PC-9 (cell line): ENCODE data around the gene LSP1. TPM values are rescaled to one million over a fixed set of nuclear protein-coding genes. Genes with fewer than 3 reads are reported as not detected.
A peak's percentile ranks its signal among the peaks of the same experiment; 100 is the strongest.
"Not testable (repeated sequence)": the region's sequence is repeated elsewhere in the genome, so short reads cannot be mapped to it uniquely, and the experiment has no call there.

Experiments used
- Bru-seq: library from RNA; stranded (reverse); fragments of 400-500 nt; gene quantifications from one replicate; lab custom pipeline; 2021; lab: Mats Ljungman, UMichigan
- BruChase-seq, 2 experiments: library from RNA; stranded (reverse); fragments of 400-500 nt; gene quantifications; one replicate each; lab custom pipeline; 2021; lab: Mats Ljungman, UMichigan
- BruUV-seq: library from RNA; stranded (reverse); fragments of 400-500 nt; replicated peaks from 2 replicates; lab custom pipeline; 2021; lab: Mats Ljungman, UMichigan
- CTCF ChIA-PET: fragments of 300-600 bp; sonication (Branson Sonifier 250); formaldehyde crosslinking; loops from one replicate; lab custom pipeline; 2022; ENCODE audit warnings: antibody characterized with exemption; lab: Charles Lee
- POLR2A ChIA-PET: fragments of 300-600 bp; sonication (Branson Sonifier 250); formaldehyde crosslinking; loops from one replicate; lab custom pipeline; 2022; ENCODE audit warnings: antibody characterized with exemption; ENCODE audit not compliant: unreplicated experiment; lab: Charles Lee
- DNase-seq, 2 experiments: peaks; one replicate each; pipeline versions ENCODE4 v3.0.0 to v3.0.0-alpha.2; 2015 to 2022; ENCODE audit warnings: mixed read lengths in 1 of 2
- H2AFZ ChIP-seq: fragments of 200-600 bp; sonication (generic); 2 replicates; pipeline ENCODE4 v1.8.1; 2017; ENCODE audit warnings: antibody characterized with exemption
- H3F3A ChIP-seq: fragments of 200-600 bp; sonication (generic); 2 replicates; pipeline ENCODE4 v1.8.1; 2017; ENCODE audit warnings: antibody characterized with exemption, mild to moderate bottlenecking, low read depth; ENCODE audit not compliant: insufficient read depth
- H3K27ac ChIP-seq: fragments of 200-600 bp; sonication (generic); 2 replicates; pipeline ENCODE4 v1.6.1; 2016; ENCODE audit warnings: mixed run types
- H3K27me3 ChIP-seq: fragments of 200-600 bp; sonication (generic); 2 replicates; pipeline ENCODE4 v1.6.1; 2016; ENCODE audit warnings: low read depth, mixed run types; ENCODE audit not compliant: insufficient read depth
- H3K36me3 ChIP-seq: fragments of 200-600 bp; sonication (generic); 2 replicates; pipeline ENCODE4 v1.6.1; 2016; ENCODE audit warnings: low read depth, mixed run types
- H3K4me1 ChIP-seq: fragments of 200-600 bp; sonication (generic); replicated peaks from 2 replicates; pipeline ENCODE4 v1.6.1; 2016; ENCODE audit warnings: mixed run types; ENCODE audit not compliant: insufficient read depth
- H3K4me2 ChIP-seq: fragments of 200-600 bp; sonication (generic); 2 replicates; pipeline ENCODE4 v1.6.1; 2017; ENCODE audit warnings: mixed run types
- H3K4me3 ChIP-seq: fragments of 200-600 bp; sonication (generic); 2 replicates; pipeline ENCODE4 v1.6.1; 2016; ENCODE audit warnings: mixed run types
- H3K79me2 ChIP-seq: fragments of 200-600 bp; sonication (generic); 2 replicates; pipeline ENCODE4 v1.6.1; 2017; ENCODE audit warnings: low read depth, mixed run types
- H3K9me2 ChIP-seq: fragments of 200-600 bp; sonication (generic); 2 replicates; pipeline ENCODE4 v1.8.1; 2017; ENCODE audit warnings: mild to moderate bottlenecking; ENCODE audit not compliant: insufficient read depth
- H3K9me3 ChIP-seq: fragments of 200-600 bp; sonication (generic); 2 replicates; pipeline ENCODE4 v1.8.1; 2016; ENCODE audit warnings: low read depth; ENCODE audit not compliant: insufficient read depth
- H4K20me1 ChIP-seq: fragments of 200-600 bp; sonication (generic); 2 replicates; pipeline ENCODE4 v1.8.1; 2017; ENCODE audit not compliant: insufficient read depth
- EZH2 ChIP-seq: fragments of 200-600 bp; sonication (generic); IDR thresholded peaks from 2 replicates; pipeline ENCODE4 v1.8.0; 2017; ENCODE audit warnings: antibody characterized with exemption, low read depth
- intact Hi-C: fragments of 100-400 bp; cut with micrococcal nuclease; formaldehyde crosslinking; loops from one replicate; pipeline ENCODE4 v1.10.0; 2022; ENCODE audit not compliant: unreplicated experiment
- long read RNA-seq: library from polyadenylated mRNA; stranded (forward); transcript quantifications from one replicate; pipeline ENCODE4 v2.0.0, GENCODE V29; 2022
- total RNA-seq: library from RNA; stranded (reverse); gene quantifications from 2 replicates; pipeline ENCODE4 v1.2.3, GENCODE V29; 2021
- TF ChIP-seq, protein P1 (sequence below): fragments of 200-600 bp; sonication (generic); conservative IDR thresholded peaks from 2 replicates; pipeline ENCODE4 v1.6.1; 2017; ENCODE audit warnings: mixed run types, antibody characterized with exemption, mild to moderate bottlenecking, moderate library complexity

The LSP1 gene, protein sequence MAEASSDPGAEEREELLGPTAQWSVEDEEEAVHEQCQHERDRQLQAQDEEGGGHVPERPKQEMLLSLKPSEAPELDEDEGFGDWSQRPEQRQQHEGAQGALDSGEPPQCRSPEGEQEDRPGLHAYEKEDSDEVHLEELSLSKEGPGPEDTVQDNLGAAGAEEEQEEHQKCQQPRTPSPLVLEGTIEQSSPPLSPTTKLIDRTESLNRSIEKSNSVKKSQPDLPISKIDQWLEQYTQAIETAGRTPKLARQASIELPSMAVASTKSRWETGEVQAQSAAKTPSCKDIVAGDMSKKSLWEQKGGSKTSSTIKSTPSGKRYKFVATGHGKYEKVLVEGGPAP
- 2.5 and 2.6 TPM in 2 replicates for total RNA-seq
- Bru-seq, nascent RNA: percentile 7 among the genes with signal in this experiment
- BruChase-seq, experiment 1, labeled RNA remaining after a 2-hour chase: percentile 5 among the genes with signal in this experiment
- BruChase-seq, experiment 2, labeled RNA remaining after a 6-hour chase: percentile 6 among the genes with signal in this experiment
- long read RNA-seq: 0 reads

GRCh38 chr11:1852877-1853276, at the start of gene LSP1:
Gene LSP1 (plus strand): TSS chr11:1853084. CDS start chr11:1853145, 61 bp downstream.
- H3K27ac ChIP-seq: no peak within 1 kb of the TSS
- DNase-seq: no peak
- no peaks in the 10 kb centered on the region for H3K9me2 ChIP-seq
- no peaks in the 10 kb centered on the region for H3K4me1 ChIP-seq
- H3K4me3 ChIP-seq: no peak within 1 kb of the TSS
- no peak within 1 kb of the TSS for H3K4me2 ChIP-seq
- ChIA-PET POLR2A (no interaction called here), CTCF (no interaction called here)
- no peak within 1 kb of the TSS for H2AFZ ChIP-seq
- no TSS peak for BruUV-seq
- H3K36me3 ChIP-seq: no peaks in the 10 kb centered on the region
- no peaks in the 10 kb centered on the region for H3K79me2 ChIP-seq
- H3K9me3 ChIP-seq: no peaks in the 10 kb centered on the region
- H3K27me3 ChIP-seq: no peaks in the 10 kb centered on the region
- H4K20me1 ChIP-seq: no peaks in the 10 kb centered on the region
- intact Hi-C loops: no loop called here
- no peaks in the 10 kb centered on the region for H3F3A ChIP-seq
- TF ChIP-seq EZH2: no peak
- TF ChIP-seq, protein P1, sequence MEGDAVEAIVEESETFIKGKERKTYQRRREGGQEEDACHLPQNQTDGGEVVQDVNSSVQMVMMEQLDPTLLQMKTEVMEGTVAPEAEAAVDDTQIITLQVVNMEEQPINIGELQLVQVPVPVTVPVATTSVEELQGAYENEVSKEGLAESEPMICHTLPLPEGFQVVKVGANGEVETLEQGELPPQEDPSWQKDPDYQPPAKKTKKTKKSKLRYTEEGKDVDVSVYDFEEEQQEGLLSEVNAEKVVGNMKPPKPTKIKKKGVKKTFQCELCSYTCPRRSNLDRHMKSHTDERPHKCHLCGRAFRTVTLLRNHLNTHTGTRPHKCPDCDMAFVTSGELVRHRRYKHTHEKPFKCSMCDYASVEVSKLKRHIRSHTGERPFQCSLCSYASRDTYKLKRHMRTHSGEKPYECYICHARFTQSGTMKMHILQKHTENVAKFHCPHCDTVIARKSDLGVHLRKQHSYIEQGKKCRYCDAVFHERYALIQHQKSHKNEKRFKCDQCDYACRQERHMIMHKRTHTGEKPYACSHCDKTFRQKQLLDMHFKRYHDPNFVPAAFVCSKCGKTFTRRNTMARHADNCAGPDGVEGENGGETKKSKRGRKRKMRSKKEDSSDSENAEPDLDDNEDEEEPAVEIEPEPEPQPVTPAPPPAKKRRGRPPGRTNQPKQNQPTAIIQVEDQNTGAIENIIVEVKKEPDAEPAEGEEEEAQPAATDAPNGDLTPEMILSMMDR: no peak

DNA sequence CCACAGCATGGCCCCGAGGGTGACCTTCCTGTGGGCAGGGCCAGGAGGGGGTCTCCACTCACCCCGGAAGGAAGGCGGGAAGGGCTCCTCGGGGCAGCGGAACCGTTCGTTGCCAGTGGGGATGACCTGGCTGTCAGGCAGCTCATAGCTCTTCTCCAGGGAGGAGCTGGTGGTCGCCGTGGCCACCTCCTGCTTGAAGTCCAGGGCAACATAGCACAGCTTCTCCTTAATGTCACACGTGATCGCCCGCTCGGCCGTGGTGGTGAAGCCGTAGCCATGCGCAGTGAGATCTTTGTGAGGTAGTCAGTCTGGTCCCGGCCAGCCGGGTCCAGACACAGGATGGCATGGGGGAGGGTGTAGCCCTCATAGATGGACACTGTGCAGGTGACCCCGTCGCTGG, 49.6 kb upstream of the LSP1 start:
- TF ChIP-seq EZH2: no peak
- TF ChIP-seq, protein P1: no peak
- H4K20me1 ChIP-seq: no peaks in the 10 kb centered on the region
- POLR2A ChIA-PET: no interaction called here
- H3K79me2 ChIP-seq: no peaks in the 10 kb centered on the region
- no peaks in the 10 kb centered on the region for H3K27me3 ChIP-seq
- H3K27ac ChIP-seq: no peak overlapping the region
- DNase-seq: no peak
- H3K4me3 ChIP-seq: no peak overlapping the region
- no peaks in the 10 kb centered on the region for H3K4me1 ChIP-seq
- H3F3A ChIP-seq: no peaks in the 10 kb centered on the region
- H3K36me3 ChIP-seq: no peaks in the 10 kb centered on the region
- no peak overlapping the region for H2AFZ ChIP-seq
- no TSS peak for BruUV-seq
- no peaks in the 10 kb centered on the region for H3K9me3 ChIP-seq
- no peaks in the 10 kb centered on the region for H3K9me2 ChIP-seq
- CTCF ChIA-PET: no interaction called here
- no peak overlapping the region for H3K4me2 ChIP-seq
- intact Hi-C loops: no loop called here

DNA sequence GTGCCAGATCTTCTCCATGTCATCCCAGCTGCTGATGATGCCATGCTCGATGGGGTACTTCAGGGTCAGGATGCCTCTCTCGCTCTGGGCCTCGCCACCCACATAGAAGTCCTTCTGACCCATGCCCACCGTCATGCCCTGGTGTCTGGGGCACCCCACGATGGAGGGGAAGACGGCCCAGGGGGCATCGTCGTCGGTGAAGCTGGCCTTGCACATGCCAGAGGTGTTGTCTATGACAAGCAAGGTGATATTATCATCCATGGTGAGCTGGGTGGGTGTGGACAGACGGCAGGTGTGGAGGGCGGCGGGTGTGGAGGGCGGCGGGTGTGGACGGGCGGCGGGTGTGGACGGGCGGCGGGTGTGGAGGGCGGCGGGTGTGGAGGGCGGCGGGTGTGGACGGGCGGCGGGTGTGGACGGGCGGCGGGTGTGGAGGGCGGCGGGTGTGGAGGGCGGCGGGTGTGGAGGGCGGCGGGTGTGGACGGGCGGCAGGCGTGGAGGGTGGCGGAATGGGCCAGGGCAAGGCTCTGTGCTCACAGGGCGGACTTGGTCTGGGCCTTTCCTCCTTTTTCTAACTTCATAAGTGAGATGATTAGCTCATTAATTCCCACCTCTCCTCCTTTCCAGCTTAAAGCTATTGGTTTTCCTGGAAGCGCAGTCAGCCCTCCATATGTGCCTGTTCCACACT, 48.9 kb upstream of the LSP1 start:
- H3K9me2 ChIP-seq, POLR2A ChIA-PET: not testable (repeated sequence)

More for the DNA sequence above, 48.9 kb upstream of the LSP1 start:
- intact Hi-C loops, CTCF ChIA-PET, H3K4me3 ChIP-seq, H3K4me1 ChIP-seq, H2AFZ ChIP-seq, H3F3A ChIP-seq, H4K20me1 ChIP-seq, BruUV-seq, H3K4me2 ChIP-seq, H3K79me2 ChIP-seq, H3K9me3 ChIP-seq, H3K36me3 ChIP-seq, H3K27me3 ChIP-seq, DNase-seq, H3K27ac ChIP-seq: not testable (repeated sequence)
